Measurements from ENCODE around the gene SYT9. TPM values are rescaled to one million over a fixed set of nuclear protein-coding genes. Genes with fewer than 3 reads are reported as not detected.

SYT9 gene
- total and polyA plus RNA-seq, 9 of the 15 experiments (the other 6 are each of a cell fraction or from before 2014, with no cell fraction given): 0.01 TPM; not detected in 8

GRCh38 chr11:7484645-7485044, 232.9 kb downstream of the SYT9 start (continued):
- no peak for TF ChIP-seq ZNF318 (IDR thresholded peaks at IDR 0.05; ENCODE audit: borderline replicate concordance in 1 of 2, low read depth in 1 of 2)
